Hippocampal formation (tissue), 2 donors: ENCODE measurements around the gene GAREM2.

ENCODE experiments used
- DNase-seq, 2 donors: peaks; one replicate each; lab custom pipeline; 2025; lab: John Stamatoyannopoulos, UW

GAREM2 gene

DNA sequence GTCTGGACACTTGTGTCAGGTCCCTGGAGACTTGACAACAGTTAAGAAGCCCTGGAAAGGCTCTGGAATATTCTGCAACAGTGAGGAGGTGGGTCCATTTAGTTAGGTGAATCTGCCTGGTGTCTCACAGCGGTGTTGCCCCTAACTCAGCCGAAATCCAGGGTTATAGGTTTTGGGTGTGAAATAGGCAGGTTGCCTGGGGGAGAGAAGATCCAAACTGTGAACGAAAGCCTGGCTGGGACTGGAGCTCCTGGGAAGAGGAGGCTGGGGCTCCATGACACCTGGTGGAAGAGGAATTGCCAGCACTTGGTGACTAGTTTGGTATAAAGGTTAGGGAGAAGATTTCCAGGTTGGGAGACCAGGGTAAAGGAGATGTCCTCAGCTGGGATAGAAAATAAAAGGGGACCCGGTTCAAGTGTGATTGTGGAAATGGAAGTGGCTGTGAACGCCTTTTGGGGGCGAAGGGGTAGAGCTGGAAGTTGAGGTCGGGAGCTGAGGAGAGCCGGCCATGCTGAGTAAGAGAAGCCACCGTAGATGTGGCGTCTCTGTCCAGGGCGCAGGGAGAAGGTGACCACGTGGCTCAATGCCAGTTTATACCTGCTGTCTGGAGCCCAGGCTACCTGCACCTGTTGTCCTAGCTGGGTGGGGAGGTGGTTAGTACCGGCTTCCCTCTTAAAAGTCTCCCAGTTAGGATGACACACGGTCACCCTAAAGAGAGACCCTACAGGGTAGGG, 3.0 kb upstream of the GAREM2 start:
- DNase-seq: no peak

GRCh38 chr2:26170795-26171194, 2.1 kb upstream of the GAREM2 start:
- DNase-seq: no peak

- no peak for DNase-seq
These were observed 558 bp upstream of the GAREM2 start for GRCh38 chr2:26172189-26172870.

DNA sequence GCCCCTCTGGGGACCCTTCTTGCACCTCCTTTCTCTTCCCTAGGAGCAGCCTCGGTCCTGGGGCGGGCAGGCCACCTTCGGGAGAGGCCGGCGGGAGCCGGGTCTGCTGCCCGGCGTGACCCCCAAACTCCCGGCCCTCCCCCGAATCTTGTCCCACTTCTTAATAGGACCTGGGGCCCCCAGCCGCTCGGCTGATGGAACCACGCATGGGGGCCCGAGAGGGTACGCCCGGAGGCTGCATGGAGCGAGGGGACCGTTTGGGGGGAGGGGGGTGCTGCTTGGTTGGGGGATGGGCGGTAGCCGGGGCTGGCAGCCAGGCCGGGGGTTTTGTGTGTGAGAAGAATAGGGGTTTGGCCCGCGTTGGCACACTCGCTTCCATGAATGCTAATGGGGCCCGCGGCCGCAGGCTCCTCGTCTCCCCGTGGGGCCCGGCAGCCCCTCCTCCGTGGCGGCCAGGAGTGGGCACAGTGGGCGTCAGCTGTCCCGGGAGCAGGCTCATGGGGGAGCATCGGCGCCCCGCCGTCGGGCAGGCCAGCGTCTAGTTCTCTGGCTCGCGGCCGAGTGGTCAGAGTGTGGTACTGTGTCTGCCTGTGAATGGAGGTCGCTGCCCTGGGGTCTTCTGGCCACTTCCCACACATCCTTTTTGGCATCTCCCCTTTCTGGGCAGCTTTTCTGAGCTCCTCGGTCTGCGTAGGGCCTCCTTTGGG, 1.0 kb downstream of the GAREM2 start:
- DNase-seq: no peak

- no peak for DNase-seq
These were observed 2.0 kb downstream of the GAREM2 start for GRCh38 chr2:26174691-26175465.

- no peak for DNase-seq
These were observed 2.8 kb downstream of the GAREM2 start for GRCh38 chr2:26175466-26176278.

- no peak for DNase-seq
These were observed 3.4 kb downstream of the GAREM2 start for GRCh38 chr2:26176279-26176615.

DNA sequence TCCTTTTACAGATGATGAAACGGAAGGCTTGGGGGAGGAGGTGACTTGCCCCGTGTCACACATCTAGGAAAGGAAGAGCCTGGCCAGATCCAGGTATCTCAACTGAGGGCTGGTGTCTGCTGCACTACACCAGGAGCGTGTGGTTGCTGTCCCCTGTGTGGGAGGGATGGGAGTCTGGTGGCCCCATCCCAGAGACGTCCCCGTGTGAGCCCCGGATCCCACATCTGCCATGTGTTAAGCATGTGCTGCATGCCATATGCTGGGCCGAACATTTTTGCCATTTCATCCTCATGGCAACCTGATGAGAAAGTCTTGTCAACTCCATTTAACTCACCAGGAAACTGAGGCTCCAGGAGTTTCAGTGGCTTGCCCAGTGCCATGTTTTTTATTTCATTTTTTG, 4.2 kb downstream of the GAREM2 start:
- no peak for DNase-seq

- no peak for DNase-seq
These were observed 5.4 kb downstream of the GAREM2 start for GRCh38 chr2:26178246-26178645.

- DNase-seq: no peak
These were observed 6.0 kb downstream of the GAREM2 start for GRCh38 chr2:26178746-26179436.

GRCh38 chr2:26179446-26179913, 6.6 kb downstream of the GAREM2 start:
- peak in 1 of 2 donors; percentile 33 for DNase-seq

DNA sequence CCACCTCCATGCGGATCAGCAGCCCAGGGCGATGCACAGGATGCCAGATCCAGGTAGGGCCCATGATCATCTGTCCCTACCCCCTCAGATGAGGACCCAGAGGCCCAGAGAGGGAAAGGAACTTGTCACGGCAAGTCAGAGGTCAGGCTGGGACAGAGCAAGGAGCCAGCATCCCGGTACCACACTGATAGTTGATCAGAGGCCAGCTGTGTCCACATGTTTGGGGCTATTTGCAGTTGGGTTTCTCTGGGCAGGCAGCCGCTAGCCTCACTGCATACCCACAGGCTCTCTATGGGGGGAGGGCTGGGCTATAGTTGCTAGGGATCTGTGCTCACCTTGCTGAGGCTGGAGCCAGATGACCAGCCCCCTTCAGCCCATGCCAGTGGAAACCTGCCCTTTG, 9.6 kb downstream of the GAREM2 start:
- DNase-seq: no peak

GRCh38 chr2:26182887-26183630, 10.2 kb downstream of the GAREM2 start:
- no peak for DNase-seq

DNA sequence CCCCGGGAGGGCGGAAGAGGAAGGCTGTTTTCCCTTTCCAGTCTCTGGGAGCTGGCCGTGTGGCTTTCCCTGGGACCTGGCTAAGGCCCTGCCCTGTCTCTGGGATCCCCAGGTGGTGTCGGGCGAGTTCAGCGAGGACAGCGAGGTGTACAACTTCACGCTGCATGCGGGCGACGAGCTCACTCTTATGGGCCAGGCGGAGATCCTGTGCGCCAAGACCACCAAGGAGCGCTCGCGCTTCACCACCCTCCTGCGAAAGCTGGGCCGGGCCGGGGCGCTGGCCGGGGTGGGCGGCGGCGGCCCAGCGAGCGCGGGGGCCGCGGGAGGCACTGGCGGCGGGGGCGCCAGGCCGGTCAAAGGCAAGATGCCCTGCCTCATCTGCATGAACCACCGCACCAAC, 11.2 kb downstream of the GAREM2 start:
- DNase-seq: no peak

- no peak for DNase-seq
These were observed 11.8 kb downstream of the GAREM2 start for GRCh38 chr2:26184555-26185303.

DNA sequence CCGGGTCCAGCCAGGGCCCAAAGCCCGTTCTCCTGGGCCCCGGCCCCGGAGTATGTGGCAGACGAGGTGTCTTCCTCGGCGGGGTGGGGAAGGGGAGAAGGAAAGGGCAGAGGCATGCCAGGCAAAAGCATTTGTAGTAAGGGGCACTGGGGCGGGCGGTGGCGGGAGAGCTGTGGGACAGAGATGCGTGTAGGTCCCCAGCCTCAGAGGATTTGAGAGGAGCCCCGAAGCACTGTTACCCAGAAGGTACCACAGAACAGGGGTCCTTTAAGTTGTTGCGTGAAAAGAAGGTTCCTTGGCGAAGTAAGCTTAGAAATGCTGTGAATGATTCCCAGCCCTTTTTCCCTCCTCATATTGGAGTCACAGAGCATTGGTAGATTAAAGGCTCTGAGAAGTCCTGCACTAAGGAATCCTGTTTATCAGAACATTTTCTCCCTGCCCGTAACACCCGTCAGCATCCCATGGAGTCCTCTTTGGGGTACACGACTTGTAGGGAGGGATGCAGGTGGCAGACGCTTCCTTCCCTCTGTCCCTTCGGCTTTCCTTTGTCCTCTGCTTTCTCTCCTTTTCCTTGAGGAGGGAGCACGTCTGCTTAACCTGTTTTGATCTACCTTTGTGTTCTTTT, 12.5 kb downstream of the GAREM2 start:
- DNase-seq: no peak

DNA sequence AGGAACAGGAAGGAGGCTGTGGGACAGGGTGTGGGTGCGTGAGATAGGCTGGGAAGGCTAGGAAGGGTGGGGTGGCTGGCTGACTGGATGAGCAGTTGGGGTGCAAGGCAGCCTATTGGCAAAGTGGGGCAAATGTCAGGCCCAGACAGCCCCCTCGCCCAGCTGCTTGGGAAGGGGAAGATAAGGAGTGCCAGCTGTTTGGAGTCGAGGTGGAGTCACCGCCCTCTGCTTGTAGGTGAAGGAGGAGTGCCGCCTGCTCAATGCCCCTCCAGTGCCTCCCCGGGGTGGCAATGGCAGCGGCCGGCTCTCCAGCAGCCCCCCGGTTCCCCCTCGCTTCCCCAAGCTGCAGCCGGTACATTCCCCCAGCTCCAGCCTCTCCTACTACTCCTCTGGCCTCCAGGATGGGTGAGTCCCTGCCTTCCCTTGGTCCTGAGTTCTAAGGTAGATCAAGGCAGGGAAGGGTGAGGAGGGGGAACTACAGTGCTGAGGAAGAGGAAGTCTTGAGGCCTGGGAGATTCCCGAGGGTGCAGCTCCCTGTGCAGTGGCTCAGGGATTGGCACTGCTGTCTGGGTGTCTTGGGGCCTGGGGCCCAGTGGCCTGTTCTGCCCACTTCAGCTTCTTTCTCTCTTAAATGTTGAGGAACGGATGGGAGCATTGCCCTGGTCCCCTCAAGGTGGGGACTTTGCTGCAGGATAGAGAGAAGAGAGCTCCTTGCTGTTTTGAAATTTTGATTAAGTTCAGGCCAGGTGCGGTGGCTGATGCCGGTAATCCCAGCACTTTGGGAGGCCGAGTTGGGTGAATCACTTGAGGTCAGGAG, 13.3 kb downstream of the GAREM2 start:
- no peak for DNase-seq

DNA sequence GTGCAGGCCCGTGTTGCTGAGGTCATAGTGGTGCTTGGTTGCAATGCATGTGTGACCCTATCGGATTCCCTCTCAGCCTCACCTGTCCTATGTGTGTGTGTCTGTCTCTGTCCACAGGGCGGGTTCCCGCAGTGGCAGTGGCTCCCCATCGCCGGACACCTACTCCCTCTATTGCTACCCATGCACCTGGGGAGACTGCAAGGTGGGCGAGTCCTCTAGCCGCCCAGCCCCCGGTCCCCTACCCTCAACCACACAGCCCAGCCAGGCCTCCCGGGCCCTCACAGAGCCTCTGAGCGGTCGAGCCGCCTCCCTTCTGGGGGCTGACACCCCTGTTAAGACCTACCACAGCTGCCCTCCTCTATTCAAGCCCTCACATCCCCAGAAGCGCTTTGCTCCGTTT, 14.2 kb downstream of the GAREM2 start:
- DNase-seq: no peak
